Measurements from ENCODE around the gene FAM24A. TPM values are rescaled to one million over a fixed set of nuclear protein-coding genes. Genes with fewer than 3 reads are reported as not detected.

The FAM24A gene
- total RNA-seq, 2 donors from 2014 or later: not detected

DNA sequence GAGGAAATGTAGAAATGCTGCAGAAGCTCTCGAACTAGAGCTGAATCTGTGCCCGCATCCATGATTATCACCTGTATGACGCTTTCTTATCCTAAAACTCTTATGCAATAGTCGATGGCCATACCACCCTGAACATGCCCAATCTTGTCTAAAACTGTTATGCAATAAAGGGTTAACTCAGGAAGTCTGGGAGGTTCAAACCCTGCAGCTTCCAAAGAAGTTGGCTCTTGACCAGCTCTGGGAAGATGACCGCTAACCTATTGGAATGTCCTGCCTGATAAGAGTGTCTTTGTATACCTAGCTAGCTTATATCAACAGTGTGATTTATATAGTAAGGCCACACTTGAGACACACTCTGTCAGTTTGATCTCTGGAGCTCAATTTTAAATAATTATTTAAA is 47.1 kb downstream of the FAM24A start:
- no peaks in the 10 kb centered on the region for H3K27me3 ChIP-seq
- H3K4me1 ChIP-seq: peaks cover 15% of the 10 kb centered on the region
- H3K9me3 ChIP-seq: peaks cover 0 to 3% (median 0%) of the 10 kb centered on the region in 3 donors
- intact Hi-C loops (cut with DNase I): no loop called here
- no peaks in the 10 kb centered on the region for H3K36me3 ChIP-seq (replicated peaks in 1 of 2; ENCODE audit: insufficient read depth in 1 of 2, low read depth in 2 of 2)
- no peak overlapping the region for H3K27ac ChIP-seq
- DNase-seq (no peak), ATAC-seq (no peak)
- TF ChIP-seq POLR2A (IDR thresholded peaks at IDR 0.05): no peak
- TF ChIP-seq, protein P1, sequence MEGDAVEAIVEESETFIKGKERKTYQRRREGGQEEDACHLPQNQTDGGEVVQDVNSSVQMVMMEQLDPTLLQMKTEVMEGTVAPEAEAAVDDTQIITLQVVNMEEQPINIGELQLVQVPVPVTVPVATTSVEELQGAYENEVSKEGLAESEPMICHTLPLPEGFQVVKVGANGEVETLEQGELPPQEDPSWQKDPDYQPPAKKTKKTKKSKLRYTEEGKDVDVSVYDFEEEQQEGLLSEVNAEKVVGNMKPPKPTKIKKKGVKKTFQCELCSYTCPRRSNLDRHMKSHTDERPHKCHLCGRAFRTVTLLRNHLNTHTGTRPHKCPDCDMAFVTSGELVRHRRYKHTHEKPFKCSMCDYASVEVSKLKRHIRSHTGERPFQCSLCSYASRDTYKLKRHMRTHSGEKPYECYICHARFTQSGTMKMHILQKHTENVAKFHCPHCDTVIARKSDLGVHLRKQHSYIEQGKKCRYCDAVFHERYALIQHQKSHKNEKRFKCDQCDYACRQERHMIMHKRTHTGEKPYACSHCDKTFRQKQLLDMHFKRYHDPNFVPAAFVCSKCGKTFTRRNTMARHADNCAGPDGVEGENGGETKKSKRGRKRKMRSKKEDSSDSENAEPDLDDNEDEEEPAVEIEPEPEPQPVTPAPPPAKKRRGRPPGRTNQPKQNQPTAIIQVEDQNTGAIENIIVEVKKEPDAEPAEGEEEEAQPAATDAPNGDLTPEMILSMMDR (IDR thresholded peaks at IDR 0.05): no peak
- WGBS, 2 donors: 63% methylated on average over 5 of the region's 5 CpGs
- H3K4me3 ChIP-seq: no peak overlapping the region

DNA sequence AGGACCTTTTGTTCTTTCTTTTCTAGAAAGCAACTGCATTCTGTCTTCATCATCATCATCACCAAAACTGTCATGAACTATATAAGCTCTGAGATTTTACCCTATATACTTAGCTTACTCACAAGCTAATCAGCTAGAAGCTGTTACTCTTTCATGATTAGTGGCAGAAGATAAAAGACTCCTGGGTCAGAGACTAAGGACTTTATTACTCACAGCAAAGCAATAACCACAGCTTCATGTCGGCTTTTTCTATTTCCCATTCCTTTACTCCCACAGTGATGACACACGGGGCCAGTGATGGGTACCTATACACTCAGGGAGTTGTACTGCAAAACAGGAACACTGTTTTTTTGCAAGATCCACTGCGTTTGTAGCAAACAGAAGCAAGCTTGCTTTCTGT is 52.0 kb downstream of the FAM24A start:
- Histone ChIP-seq H3K36me3 (replicated peaks in 1 of 2; ENCODE audit: insufficient read depth in 1 of 2, low read depth in 2 of 2) (no peaks in the 10 kb centered on the region), H3K9me3 (no peaks in the 10 kb centered on the region), H3K4me3 (no peak overlapping the region), H3K4me1 (no peaks in the 10 kb centered on the region), H3K27me3 (no peaks in the 10 kb centered on the region), H3K27ac (no peak overlapping the region)
- intact Hi-C loops (cut with DNase I): no loop called here
- 49 to 72% methylated on average over 3 of the region's 3 CpGs for WGBS, 2 donors
- DNase-seq (no peak), ATAC-seq (no peak)
- TF ChIP-seq POLR2A (IDR thresholded peaks at IDR 0.05): no peak
- TF ChIP-seq, protein P1 (IDR thresholded peaks at IDR 0.05): no peak

Other genes with a start within 250 kb of the FAM24A start
- gene C10orf120, start 210.8 kb upstream of the FAM24A start, total RNA-seq: not detected
- 100 to 1,000 TPM; 225 to 837 TPM for gene CUZD1, start 64.8 kb upstream of the FAM24A start, total RNA-seq
- gene FAM24B, start 31.0 kb upstream of the FAM24A start, total RNA-seq: 1 to 10 TPM; 4.3 to 7.0 TPM
- 1 to 10 TPM; 1.6 to 4.7 TPM for gene C10orf88, start 43.6 kb downstream of the FAM24A start, total RNA-seq
- 1 to 10 TPM; 1.6 to 1.8 TPM for gene PSTK, start 69.8 kb downstream of the FAM24A start, total RNA-seq
- 10 to 100 TPM in 1 of 2 donors, 1 to 10 TPM in 1; 3.6 to 10.4 TPM for gene IKZF5, start 98.2 kb downstream of the FAM24A start, total RNA-seq
- 10 to 100 TPM; 13.8 to 21.8 TPM for gene ACADSB, start 98.4 kb downstream of the FAM24A start, total RNA-seq
- not detected for gene HMX3, start 225.4 kb downstream of the FAM24A start, total RNA-seq
- not detected for gene HMX2, start 237.5 kb downstream of the FAM24A start, total RNA-seq
- gene BUB3, start 243.8 kb downstream of the FAM24A start, total RNA-seq: 10 to 100 TPM; 39.4 to 51.1 TPM